HG03521 (cell line): ENCODE data around the gene DEPDC1B.
A peak's percentile ranks its signal among the peaks of the same experiment; 100 is the strongest.
"Not testable (repeated sequence)": the region's sequence is repeated elsewhere in the genome, so short reads cannot be mapped to it uniquely, and the experiment has no call there.

Source experiments
- ATAC-seq: cut with Tn5 transposase; IDR thresholded peaks from one replicate; pipeline ENCODE4 v1.9.1; 2021; ENCODE audit warnings: mild to moderate bottlenecking, moderate library complexity; ENCODE audit not compliant: unreplicated experiment

DEPDC1B gene, protein sequence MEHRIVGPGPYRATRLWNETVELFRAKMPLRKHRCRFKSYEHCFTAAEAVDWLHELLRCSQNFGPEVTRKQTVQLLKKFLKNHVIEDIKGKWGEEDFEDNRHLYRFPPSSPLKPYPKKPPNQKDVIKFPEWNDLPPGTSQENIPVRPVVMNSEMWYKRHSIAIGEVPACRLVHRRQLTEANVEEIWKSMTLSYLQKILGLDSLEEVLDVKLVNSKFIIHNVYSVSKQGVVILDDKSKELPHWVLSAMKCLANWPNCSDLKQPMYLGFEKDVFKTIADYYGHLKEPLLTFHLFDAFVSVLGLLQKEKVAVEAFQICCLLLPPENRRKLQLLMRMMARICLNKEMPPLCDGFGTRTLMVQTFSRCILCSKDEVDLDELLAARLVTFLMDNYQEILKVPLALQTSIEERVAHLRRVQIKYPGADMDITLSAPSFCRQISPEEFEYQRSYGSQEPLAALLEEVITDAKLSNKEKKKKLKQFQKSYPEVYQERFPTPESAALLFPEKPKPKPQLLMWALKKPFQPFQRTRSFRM

DNA sequence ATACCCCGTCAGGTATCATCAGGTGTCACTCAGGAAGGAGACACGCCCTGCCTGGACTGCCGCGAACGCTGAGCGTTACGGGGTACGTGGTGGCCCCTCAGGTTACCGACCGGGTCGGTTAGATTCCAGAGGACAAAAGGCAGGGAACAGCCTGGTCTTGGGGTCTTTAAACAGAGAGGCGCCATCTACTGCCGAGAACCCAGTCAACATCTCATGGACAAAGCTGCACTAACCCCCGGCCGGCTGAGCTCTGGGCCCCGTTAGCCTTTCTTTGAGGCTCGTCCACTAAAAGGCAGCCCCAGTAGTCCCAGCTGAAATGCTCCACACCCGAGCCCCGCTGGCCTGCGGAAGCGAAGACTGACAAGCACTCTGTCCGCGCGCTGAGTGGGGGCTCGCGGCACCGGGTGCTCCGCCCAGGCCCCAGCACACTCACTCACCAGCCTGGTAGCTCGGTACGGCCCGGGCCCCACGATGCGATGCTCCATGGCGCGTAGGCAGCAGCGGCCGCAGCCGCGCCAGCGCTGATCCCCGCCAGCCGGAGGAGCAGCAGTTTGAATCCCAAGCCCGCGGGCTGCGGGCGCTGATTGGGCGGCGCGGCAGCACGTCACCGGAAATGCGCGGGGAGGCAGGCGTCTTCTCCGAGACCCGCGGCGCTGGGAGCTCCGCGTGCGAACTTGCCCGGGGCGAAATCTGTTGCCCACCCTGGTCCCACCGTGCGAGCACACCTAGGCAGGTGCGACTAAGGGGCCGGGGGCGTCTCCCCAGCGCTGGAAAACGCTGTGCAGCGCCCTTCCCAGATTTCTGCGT lies at the start of gene DEPDC1B:
TSS of gene DEPDC1B (minus strand) at position 558 of the 807 bp plus-strand sequence. CDS start at position 485, 73 bp downstream.
- peak; percentile 97 for ATAC-seq

DNA sequence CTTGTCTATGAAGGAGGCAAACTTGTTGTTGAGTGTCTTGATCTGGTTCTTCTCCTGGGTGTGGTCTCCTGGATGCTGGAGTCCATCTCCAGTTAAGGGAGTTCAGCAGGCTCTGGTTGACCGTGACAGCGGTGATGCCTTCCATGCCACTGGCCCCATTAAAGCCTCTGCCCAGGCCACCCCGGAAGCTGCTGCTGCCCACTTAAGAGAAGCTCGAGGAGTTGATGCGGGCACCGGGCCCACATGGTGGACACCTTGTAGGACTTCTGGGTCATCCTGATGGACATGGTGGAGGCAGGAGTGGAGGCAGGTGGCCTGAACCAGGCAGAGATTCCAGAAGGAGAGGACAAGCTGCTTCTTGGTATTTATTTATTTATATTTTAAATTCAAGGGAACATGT lies 44.7 kb upstream of the DEPDC1B start:
- ATAC-seq: no peak

DNA sequence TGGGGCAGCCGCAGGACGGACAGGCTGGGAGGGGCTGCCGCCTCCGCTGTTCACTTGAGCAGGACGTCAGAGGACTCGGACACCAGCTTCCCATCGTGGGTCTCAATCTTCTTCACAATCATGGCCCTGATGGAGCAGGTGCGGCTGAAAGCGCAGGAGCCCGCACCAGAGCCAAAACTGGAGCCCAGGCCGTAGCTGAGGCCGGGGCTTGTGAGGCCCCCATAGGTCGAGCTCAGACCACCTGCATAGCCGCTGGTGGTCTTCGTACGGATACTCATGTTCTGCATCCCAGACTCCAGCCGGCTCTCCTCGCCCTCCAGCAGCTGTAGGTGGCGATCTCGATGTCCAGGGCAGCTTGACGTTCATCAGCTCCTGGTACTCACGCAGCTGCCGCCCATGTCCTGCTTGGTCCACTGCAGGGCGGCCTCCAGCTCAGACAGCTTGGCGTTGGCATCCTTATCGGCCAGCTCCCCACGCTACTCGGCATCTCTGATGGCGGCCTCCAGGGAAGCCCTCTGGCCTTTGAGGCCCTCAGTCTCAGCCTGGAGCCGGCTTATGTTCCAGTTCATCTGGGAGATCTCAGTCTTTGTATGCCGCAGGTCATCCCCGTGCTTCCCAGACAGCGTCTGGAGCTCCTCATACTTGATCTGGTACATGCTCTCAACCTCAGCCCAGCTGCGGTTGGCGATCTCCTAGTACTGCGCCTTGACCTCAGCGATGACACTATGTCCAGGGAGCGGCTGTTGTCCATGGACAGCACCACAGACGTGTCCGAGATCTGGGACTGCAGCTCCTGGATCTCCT lies 43.7 kb upstream of the DEPDC1B start:
- ATAC-seq: no peak

DNA sequence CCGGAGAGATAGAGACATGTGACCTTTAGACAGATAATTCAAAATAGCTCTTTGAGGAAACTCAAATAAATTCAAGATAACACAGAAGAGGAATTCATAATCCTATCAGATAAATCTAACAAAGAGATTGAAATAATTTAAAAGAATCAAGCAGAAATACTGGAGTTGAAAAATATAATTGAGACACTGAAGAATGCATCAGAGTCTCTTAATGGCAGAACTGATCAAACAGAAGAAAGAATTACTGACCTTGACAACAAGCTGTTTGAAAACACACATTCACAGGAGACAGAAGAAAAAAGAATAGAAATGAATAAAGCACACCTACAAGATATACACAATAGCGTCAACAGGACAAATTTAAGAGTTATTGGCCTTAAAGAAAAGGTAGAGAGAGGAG lies 40.4 kb upstream of the DEPDC1B start:
- ATAC-seq: no peak

DNA sequence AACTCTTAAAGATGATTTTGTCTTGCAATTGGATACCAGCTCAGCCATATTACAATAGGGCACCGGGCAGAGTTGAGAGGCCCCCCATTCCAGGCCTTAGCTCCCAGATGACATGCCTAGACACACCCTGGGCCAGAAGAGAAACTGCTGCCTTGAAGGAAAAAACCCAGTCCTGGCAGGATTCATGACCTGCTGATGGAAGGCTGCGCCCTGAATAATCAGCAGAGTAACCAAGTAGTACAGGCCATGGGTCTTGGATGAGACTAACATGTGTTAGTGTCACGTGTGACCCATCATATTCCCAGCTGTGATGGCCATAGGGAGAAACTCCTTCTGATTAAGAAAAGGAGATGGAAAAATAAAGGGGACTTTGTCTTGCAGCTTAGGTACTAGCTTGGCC lies 39.0 kb upstream of the DEPDC1B start:
- no peak for ATAC-seq

DNA sequence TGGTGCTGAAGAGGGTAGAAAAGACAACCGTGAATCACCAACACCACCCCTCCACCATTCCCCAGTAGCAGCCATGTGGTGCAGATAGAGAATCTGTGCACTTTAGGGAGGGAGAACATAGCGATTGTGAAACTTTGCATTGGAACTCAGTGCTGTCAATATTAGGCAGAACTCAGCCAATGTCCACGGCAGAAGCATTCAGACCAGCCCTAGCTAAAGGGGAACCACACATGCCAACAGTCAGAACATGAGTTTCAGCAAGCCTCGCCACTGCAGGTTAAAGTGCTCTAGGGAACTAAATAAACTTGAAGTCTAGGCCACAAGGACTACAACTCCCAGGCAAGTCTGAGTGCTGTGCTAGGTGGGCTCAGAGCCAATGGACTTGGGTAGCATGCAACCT lies 38.5 kb upstream of the DEPDC1B start:
- no peak for ATAC-seq

DNA sequence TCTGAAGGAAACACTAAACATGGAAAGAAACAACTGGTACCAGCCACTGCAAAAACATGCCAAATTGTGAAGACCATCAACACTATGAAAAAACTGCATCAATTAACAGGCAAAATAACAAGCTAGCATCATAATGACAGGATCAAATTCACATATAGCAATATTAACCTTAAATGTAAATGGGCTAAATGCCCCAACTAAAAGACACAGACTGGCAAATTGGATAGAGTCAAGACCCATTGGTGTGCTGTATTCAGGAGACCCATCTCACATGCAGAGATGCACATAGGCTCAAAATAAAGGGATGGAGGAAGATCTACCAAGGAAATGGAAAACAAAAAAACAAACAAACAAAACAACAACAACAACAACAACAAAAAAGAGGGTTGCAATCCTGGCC lies 30.9 kb upstream of the DEPDC1B start:
- ATAC-seq: not testable (repeated sequence)

DNA sequence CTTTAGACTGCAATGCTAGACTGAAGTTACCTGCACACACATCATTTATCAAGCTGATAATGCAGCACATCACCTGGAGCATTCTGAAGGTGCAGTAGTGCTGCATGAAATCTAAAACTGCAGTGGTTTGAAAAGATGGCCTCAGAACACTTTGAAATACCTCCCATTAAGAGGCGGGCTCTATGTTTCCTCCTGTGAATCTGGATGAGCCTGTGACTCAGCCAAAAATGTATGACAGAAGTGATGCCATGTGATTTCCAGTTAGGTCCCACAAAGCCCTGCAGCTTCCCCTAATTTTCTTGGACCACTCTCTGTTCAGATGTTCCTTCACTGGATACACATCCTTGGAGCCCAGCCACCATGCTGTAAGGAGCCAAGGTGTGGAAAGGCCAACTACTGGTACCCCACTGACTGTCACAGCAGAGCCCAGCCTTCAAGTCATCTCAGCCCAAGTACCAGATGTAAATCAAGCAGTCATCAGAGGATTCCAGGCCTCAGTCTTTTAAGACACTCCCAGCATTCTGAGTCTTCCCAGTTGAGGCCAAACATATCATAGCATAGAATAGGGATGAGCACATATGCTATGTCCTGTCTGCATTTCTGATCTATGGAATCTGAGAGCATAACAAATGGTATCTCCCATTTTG lies 27.2 kb upstream of the DEPDC1B start:
- no peak for ATAC-seq

DNA sequence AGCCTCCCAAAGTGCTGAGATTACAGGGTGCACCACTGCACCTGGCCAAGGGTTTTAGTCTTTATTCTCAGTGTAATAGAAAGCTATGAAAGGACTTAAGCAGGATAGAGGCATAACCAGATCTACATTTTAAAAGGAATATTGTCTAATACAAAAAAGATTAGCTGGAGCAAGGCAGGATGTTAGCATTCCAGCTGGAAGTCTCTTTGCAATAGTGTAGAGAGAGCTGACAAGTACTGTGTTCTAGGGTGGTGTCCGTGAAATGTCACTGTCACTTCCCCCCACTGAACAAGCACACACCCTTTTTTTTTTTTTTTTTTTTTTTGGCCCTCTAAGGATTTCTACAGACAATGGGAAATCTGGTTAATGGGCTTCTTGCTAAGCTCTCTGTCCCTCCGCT lies 24.2 kb upstream of the DEPDC1B start:
- no peak for ATAC-seq

DNA sequence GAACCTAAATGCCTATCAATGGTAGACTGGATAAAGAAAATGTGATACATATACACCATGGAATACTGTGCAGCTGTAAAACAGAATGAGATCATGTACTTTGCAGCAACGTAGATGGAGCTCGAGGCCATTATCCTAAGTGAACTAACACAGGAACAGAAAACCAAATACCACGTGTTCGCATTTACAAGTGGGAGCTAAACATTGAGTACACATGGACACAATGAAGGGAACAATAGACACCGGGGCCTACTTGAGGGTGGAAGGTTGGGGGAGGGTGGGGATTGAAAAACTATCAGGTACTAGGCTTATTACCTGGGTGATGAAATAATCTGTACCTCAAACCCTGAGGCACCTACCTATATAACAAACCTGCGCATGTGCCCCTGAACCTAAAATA lies 22.4 kb upstream of the DEPDC1B start:
- ATAC-seq: no peak

DNA sequence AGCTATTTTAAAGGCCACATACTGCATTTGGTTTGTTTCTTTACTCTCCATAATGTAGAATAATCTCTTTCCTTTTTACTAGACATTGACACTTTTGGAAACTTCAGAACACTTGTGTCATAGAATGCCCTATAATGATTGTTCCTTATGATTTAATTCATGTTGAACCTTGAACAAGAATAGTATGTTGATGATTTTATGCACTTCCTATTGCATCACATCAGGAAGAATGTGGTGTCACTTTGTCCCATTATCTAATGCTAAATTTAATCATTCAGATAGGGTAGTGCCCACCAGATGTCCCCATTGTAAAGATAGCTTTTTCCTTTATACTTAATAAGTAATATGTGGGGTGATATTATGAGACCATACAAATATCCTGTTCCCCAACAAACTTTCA lies 19.4 kb upstream of the DEPDC1B start:
- no peak for ATAC-seq

DNA sequence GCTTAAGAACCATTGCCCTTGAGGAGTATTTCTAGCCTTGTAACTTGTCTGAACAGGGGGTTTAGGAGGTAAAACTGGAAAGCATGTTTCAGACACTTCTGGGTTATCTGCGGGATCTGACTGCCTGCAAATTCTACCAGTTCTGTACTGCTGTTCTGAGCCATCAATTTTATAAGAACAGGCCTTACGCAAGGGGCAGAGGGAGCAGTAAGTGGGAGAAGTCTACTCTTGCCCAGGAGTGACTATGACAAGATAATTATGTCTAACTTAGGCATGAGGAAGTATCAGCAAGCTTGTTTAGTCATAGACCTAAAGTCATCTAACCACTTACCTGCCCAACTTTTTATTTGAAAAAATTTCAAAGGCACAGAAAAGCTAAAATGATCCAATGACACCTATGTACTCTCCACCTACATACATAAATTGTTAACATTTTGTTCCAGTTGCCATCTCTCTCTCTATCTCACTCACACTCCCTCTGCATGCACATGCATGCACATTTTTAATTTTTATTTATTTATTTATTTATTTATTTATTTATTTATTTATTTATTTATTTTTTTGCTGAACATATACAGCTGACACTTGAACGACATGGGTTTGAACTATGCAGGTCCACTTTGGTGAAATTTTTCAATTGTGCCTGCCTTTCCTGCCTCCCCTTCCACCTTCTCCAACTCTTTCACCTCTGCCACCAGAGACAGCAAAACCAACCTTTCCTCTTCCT lies 18.4 kb upstream of the DEPDC1B start:
- ATAC-seq: no peak

DNA sequence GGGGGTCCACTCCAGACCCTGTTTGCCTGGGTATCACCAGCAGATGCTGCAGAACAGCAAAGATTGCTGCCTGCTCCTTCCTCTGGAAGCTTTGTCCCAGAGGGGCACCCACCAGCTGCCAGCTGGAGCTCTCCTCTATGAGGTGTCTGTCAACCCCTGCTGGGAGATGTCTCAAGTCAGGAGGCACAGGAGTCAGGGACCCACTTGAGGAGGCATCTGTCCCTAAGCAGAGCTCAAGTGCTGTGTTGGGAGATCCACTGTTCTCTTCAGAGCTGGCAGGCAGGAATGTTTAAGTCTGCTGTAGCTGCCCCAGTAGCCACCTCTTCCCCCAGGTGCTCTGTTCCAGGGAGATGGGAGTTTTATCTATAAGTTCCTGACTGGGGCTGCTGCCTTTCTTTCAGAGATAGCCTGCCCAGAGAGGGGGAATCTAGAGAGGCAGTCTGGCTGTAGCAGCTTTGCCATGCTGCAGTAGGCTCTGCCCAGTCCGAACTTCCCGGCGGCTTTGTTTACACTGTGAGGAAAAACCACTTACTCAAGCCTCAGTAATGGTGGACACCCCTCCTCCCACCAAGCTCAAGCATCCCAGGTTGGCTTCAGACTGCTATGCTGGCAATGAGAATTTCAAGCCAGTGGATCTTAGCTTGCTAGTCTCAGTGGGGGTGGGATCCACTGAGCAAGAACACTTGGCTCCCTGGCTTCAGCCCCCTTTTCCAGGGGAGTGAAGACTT lies 15.4 kb upstream of the DEPDC1B start:
- not testable (repeated sequence) for ATAC-seq

DNA sequence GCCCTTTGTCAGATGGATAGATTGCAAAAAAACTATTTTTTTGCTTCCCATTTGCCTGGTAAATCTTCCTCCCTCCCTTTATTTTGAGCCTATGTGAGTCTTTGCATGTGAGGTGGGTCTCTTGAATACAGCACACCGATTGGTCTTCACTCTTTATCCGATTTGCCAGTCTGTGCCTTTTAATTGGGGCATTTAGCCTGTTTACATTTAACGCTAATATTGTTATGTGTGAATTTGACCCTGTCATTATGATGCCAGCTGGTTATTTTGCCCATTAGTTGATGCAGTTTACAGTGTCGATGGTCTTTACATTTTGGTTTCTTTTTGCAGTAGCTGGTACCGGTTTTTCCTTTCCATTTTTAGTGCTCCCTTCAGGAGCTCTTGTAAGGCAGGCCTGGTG lies 13.0 kb upstream of the DEPDC1B start:
- ATAC-seq: no peak

DNA sequence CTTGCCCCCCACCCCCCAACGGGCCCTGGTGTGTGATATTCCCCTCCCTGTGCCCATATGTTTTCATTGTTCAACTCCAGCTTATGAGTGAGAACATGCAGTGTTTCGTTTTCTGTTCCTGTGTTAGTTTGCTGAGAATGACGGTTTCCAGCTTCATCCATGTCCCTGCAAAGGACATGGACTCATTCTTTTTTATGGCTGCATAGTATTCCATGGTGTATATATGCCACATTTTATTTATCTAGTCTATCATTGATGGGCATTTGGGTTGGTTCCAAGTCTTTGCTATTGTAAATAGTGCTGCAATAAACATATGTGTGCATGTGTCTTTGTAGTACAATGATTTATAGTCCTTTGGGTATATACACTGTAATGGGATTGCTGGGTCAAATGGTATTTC lies 11.9 kb upstream of the DEPDC1B start:
- not testable (repeated sequence) for ATAC-seq

DNA sequence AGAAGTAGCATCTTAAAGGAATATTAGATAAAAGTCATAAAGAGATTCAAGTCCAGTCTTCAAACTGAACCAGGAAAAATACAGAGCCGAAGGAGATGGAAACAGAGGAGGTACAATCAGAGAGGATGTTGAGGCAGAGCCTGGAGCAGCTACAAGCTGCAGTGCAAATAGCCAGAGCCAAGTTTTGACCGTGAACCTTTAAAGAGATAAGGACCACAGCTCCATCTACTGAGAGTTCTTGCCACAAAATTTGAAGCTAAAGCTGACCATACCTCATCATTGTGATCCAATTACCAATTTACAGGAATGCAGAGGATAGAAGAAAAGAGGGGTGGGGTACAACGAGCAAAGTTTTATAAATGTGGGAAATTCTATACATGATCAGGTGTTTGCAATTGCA lies 10.4 kb upstream of the DEPDC1B start:
- ATAC-seq: no peak

DNA sequence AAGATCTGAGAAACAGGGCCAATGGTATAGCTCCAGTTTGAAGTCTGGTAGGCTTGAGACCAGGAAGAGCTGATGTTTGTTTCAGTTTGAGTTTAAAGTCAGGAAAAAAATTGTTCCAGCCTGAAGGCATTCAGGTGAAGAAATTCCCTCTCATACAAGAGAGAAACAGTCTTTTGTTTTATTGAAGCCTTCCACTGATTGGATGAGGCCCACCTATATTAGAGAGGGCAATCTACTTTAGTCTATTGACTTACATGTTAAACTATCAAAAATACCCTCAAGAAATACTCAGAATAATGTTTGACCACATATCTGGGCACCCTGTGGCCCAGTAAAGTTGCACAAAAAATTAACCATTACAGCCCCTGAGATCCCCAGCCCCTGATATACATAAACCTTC lies 5.2 kb upstream of the DEPDC1B start:
- no peak for ATAC-seq

DNA sequence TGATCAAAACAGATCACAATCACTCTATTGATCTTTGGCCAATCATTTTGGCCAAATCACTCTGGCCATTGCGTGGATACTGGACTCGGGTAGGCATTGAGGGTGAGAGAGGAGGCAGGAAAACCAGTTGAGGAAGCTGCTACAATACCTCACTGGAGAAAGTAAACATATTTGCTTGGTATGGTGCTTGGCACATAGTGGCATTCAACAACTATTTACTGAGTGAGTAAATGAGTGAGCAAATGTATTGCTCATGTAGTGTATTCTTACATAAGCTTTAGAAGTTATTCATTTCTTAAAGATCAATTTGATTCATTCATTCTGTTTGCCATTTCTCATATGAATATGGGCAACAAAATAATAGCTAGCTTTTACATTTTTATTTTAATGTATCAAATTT lies 4.0 kb upstream of the DEPDC1B start:
- no peak for ATAC-seq

DNA sequence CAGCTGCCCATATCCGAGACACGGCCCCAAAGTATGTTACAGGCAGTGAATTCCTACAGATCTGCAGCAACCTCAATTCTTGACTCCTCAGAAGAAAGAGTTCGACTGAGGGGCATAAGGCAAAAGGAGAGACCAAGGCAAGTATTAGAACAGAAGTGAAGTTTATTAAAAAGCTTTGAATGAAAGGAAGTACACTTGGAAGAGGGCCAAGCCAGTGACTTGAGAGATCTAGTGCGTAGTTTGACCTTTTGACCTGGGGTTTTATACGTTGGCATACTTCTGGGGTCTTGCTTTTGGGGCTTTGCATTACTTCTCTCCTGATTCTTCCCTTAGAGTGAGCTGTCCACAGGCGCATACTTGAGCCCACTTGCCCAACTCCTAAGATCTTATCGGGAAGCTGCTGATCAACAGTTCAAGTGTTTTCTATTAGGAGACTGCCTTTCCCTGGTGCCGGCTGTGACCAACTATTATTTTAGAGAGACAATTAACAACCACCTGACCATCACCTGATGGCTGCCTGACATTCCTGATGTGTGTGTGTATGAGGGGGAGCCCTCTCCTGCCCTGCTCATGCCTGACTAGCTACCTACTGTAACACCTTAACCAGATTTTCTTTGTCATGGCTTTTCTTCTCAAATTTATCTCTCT lies 1.5 kb upstream of the DEPDC1B start:
- no peak for ATAC-seq
